HG02885 (cell line): ENCODE measurements around the gene COX7B2.

Experiments
- ATAC-seq: cut with Tn5 transposase; IDR thresholded peaks from one replicate; pipeline ENCODE4 v1.9.1; 2021; ENCODE audit warnings: mild to moderate bottlenecking; ENCODE audit not compliant: unreplicated experiment, poor library complexity

The COX7B2 gene, protein sequence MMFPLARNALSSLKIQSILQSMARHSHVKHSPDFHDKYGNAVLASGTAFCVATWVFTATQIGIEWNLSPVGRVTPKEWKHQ

GRCh38 chr4:46909078-46909477 lies at the start of gene COX7B2:
COX7B2 (minus strand) TSS chr4:46909245; CDS start chr4:46735192, 174,053 bp downstream.
- ATAC-seq: no peak

- no peak for ATAC-seq
Measured at GRCh38 chr4:46956451-46956850, 47.4 kb upstream of the COX7B2 start.

- no peak for ATAC-seq
Measured at GRCh38 chr4:46955601-46956000, 46.6 kb upstream of the COX7B2 start.

GRCh38 chr4:46954643-46955042 lies 45.6 kb upstream of the COX7B2 start:
- ATAC-seq: no peak

DNA sequence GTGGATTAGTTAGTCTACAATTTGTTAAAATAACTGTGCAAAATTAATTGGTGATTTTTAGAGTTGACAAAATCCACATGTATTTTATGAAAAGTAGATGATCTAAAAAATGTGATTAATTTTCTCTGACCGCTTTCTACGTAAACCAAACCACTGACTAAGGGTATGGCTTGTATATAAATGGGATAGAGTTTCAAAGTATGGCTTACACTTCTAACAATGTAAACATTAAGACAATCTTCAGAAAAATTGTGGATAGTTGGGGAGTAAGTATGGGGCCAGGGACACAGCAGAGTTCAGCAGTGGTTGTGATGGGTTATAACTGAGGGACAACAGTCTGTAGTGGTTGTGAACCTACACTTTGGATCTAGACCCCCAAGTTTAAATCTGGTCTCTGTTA lies 44.5 kb upstream of the COX7B2 start:
- ATAC-seq: no peak

GRCh38 chr4:46952451-46952850 lies 43.4 kb upstream of the COX7B2 start:
- ATAC-seq: no peak

- ATAC-seq: no peak
Measured at GRCh38 chr4:46950826-46951225, 41.8 kb upstream of the COX7B2 start.

DNA sequence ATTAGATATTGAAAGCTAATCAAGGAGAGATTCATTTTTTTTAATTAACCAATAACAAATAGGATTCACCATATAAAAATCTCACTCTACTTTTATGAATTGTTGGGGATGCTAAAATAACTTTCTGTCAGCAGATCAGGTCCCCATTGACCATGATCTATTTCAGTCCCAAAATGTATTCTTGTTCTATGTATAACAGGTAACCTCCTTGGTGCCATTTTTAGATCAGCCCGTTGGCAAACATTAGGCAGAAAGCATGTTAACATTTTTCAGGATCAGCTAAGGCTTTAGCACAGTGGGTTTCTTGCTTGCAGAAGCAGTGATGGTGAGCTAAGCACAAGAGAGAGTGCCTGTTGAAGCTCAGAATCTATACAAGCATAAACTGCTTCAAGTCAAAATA lies 40.8 kb upstream of the COX7B2 start:
- no peak for ATAC-seq

DNA sequence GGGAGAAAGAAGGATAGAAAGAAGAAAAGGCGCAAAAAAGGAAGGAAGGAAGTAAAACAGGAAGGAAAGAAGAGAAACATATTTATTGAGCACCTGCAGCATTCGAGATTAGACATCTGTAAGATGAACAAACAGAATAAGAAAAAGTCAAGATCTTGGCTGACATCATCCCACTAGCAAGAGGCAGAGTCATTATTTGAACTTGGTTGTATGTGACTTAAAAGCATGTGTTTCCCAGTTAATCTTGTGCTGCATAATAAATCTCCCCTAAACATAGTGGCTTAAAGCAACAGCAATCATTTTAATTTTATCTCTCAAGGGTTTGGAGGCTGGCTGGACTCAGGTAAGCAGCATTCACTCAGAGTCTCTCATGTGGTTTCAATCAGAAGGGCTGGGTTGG lies 38.5 kb upstream of the COX7B2 start:
- ATAC-seq: no peak

- ATAC-seq: no peak
Measured at GRCh38 chr4:46946919-46947536, 38.0 kb upstream of the COX7B2 start.

DNA sequence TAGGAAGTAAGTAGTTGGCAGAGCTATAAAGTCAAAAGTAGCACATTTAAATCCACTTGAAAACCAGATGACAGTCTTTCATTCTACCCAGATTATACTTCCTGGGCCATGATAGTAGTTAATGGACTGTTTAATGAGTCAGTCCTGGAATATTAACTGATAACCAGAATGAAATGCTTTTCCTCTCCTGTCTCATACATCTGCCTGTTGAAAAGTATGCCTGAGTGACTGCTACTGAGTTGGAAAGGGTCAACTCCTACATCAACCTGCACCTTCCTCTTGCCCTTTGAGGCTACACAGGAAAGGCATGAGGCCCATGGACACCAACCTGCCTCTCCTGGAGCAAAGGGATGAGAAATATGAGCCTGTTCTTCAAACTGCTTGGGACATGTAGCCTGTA lies 36.0 kb upstream of the COX7B2 start:
- no peak for ATAC-seq

DNA sequence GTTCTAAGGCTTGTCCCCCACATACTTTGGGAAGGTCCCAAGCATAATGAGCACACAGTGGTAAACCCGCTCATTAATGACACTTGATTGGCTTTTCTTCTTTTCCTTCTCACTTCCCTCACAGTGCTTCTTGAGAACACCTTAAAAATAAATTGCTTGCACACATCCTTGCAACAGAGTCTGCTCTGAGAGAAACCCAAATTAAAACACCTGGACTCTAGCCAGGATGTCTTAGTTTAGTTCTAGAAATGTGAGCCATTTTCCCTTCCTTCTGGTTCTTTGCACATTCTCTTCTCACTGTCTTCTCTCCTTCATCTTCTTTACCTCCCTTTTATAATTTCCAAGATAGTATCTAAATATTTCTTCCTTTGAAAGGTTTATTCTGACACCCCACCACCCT lies 35.3 kb upstream of the COX7B2 start:
- no peak for ATAC-seq

DNA sequence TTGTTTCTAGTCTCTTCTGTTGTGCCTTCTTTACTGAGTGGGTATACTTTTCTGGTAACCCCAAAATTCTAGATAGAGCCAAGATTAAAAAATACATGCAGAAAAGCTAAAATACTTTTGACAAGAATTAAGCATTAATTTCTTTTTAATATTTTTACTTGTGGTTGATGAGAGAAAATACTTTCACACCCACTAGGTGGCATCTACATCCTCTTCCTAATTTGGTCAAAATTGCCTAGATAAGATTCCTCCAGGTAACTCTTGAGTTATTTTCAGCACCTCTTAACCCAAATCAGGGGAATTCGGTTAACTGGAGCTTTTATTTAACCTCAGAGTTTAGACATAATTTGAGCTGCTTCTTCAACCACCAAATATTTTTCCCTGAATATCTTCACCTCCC lies 28.4 kb upstream of the COX7B2 start:
- no peak for ATAC-seq

GRCh38 chr4:46934726-46935125 lies 25.7 kb upstream of the COX7B2 start:
- no peak for ATAC-seq

GRCh38 chr4:46933686-46934085 lies 24.6 kb upstream of the COX7B2 start:
- ATAC-seq: no peak

GRCh38 chr4:46931981-46932380 lies 22.9 kb upstream of the COX7B2 start:
- ATAC-seq: peak; percentile 89

GRCh38 chr4:46930891-46931290 lies 21.8 kb upstream of the COX7B2 start:
- ATAC-seq: no peak

GRCh38 chr4:46927201-46927600 lies 18.2 kb upstream of the COX7B2 start:
- no peak for ATAC-seq

DNA sequence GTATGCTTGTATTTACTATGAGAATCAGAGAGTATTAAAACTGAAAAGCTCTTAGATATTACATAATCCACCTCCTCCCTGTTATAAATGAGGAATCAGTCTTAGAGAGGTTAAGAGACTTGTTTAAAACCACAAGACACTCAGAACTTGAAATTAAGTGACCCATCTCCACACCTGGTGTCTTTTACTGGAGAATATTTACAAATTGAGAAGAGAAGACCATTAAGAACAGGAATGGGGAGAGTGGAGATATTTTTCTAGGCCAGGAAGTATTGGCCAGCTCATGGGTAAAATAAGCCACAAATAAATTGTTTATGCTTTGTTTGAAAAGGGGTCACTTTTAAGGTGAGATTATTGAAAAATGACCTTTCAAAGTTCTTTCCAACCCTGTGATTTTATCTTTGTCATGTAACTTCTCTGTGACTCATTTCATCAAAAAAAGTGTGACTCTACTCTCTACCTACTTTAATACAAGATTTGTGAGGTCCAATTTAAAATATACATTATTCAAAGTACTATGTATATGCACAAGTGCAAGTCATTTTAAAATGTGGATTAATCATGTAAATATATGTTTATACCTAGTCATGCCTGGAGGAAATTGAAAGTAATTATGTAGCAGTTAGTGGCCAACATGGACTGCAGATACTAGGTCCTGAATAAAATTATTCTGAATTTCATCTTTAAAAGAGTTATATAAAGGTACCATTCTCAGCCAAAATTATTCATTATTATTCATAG lies 15.9 kb upstream of the COX7B2 start:
- ATAC-seq: no peak

DNA sequence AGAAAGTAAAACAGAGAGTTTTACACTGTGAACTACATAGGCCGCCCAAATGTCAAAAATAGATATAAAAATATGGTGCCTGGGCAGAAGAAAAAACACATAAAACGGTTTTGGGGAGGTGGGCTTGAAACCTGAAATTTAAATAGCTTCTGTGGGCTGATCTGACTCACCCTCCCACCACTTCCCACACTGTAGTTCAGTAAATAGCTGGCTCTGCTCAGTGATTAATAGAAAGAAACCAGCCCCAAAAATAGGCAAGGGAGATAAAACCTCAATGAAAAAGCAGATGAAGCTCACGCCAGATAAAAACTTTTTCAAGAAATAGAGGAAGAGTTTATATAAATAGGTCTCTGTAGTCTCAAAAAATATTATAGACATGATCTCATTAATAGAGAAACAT lies 13.2 kb upstream of the COX7B2 start:
- no peak for ATAC-seq

- no peak for ATAC-seq
Measured at GRCh38 chr4:46908148-46908547, 897 bp downstream of the COX7B2 start.

GRCh38 chr4:46900082-46900481 lies 9.0 kb downstream of the COX7B2 start:
- ATAC-seq: no peak
